Astrocyte (in vitro differentiated cells and primary cell): ENCODE results near the gene MECR.

Experiments
- EZH2 ChIP-seq: IDR thresholded peaks from 2 replicates; pipeline ENCODE4 v1.6.1; 2012; ENCODE audit warnings: mild to moderate bottlenecking, low read length, inconsistent platforms; ENCODE audit not compliant: insufficient read depth
- TF ChIP-seq, protein P1 (sequence below): IDR thresholded peaks from 2 replicates; pipeline ENCODE4 v1.5.1; 2011; ENCODE audit warnings: low read depth, mild to moderate bottlenecking, inconsistent platforms, low read length, moderate library complexity; ENCODE audit not compliant: insufficient read depth

- TF ChIP-seq, protein P1, sequence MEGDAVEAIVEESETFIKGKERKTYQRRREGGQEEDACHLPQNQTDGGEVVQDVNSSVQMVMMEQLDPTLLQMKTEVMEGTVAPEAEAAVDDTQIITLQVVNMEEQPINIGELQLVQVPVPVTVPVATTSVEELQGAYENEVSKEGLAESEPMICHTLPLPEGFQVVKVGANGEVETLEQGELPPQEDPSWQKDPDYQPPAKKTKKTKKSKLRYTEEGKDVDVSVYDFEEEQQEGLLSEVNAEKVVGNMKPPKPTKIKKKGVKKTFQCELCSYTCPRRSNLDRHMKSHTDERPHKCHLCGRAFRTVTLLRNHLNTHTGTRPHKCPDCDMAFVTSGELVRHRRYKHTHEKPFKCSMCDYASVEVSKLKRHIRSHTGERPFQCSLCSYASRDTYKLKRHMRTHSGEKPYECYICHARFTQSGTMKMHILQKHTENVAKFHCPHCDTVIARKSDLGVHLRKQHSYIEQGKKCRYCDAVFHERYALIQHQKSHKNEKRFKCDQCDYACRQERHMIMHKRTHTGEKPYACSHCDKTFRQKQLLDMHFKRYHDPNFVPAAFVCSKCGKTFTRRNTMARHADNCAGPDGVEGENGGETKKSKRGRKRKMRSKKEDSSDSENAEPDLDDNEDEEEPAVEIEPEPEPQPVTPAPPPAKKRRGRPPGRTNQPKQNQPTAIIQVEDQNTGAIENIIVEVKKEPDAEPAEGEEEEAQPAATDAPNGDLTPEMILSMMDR = no peak
- TF ChIP-seq EZH2 = no peak
Observed at GRCh38 chr1:29210278-29211085, 20.3 kb downstream of the MECR start.
